Spleen (tissue), 11 donors: ENCODE results near the gene DYSF. TPM values are rescaled to one million over a fixed set of nuclear protein-coding genes. Genes with fewer than 3 reads are reported as not detected.

Source experiments
- DNase-seq: peaks from one replicate; pipeline ENCODE4 v3.0.0-alpha.2; 2020
- H3K27ac ChIP-seq, 8 donors: fragments of 200-600 bp; sonication (generic) in 7 of 8; 1 replicate in 4 of 8; 2 replicates in 4 of 8; pipeline versions ENCODE4 v1.5.0 to v1.8.0; 2016 to 2021; ENCODE audit warnings: inconsistent platforms in 4 of 8, mild to moderate bottlenecking in 4 of 8, moderate library complexity in 1 of 8
- H3K27me3 ChIP-seq, 7 donors: fragments of 200-600 bp; sonication (generic) in 6 of 7; replicated peaks in 1 of 7; 1 replicate in 4 of 7; 2 replicates in 3 of 7; pipeline versions ENCODE4 v1.5.0 to v1.8.0; 2016 to 2021; ENCODE audit warnings: inconsistent platforms in 3 of 7, mild to moderate bottlenecking in 1 of 7
- H3K36me3 ChIP-seq, 6 donors: fragments of 200-600 bp; sonication (generic) in 5 of 6; 1 replicate in 4 of 6; 2 replicates in 2 of 6; pipeline versions ENCODE4 v1.5.0 to v1.8.0; 2016 to 2021; ENCODE audit warnings: inconsistent platforms in 2 of 6
- H3K4me1 ChIP-seq, 6 donors: fragments of 200-600 bp; sonication (generic) in 5 of 6; 1 replicate in 3 of 6; 2 replicates in 3 of 6; pipeline versions ENCODE4 v1.5.0 to v1.8.0; 2016 to 2021; ENCODE audit warnings: inconsistent platforms in 3 of 6
- H3K4me3 ChIP-seq, 8 donors: fragments of 200-600 bp; sonication (generic) in 7 of 8; 1 replicate in 4 of 8; 2 replicates in 4 of 8; pipeline versions ENCODE4 v1.5.0 to v1.8.0; 2016 to 2021; ENCODE audit warnings: inconsistent platforms in 4 of 8, mild to moderate bottlenecking in 4 of 8, moderate library complexity in 2 of 8
- H3K9me3 ChIP-seq, 8 donors: fragments of 200-600 bp; sonication (generic) in 7 of 8; 1 replicate in 4 of 8; 2 replicates in 4 of 8; pipeline versions ENCODE4 v1.5.0 to v1.8.0; 2016 to 2021; ENCODE audit warnings: inconsistent platforms in 4 of 8
- POLR2A ChIP-seq, 3 donors: fragments of 450-650 bp; IDR thresholded peaks; one replicate each; pipeline ENCODE4 v1.5.1; 2017; ENCODE audit warnings: antibody characterized with exemption in 3 of 3, mild to moderate bottlenecking in 1 of 3
- POLR2AphosphoS5 ChIP-seq, 3 donors: sonication (generic); formaldehyde crosslinking; IDR thresholded peaks; one replicate each; pipeline ENCODE4 v1.5.1; 2017; ENCODE audit warnings: antibody characterized with exemption in 3 of 3
- WGBS, 5 donors: extraction: QIAGEN DNeasy Blood & Tissue Kit in 3 of 5; methylation state at CpG; one replicate each; pipeline versions ENCODE4 v1.1.5 to v1.1.7; 2013 to 2018; 5-methylcytosine and 5-hydroxymethylcytosine counted together
- intact Hi-C: fragments of 100-400 bp; cut with DNase I; formaldehyde crosslinking; loops from one replicate; pipeline ENCODE4 v1.15.0; 2023; ENCODE audit warnings: low total_unique reads
- polyA plus RNA-seq, 3 donors: library from polyadenylated mRNA; stranded (reverse); fragments of 200-250 nt; gene quantifications; one replicate each; pipeline ENCODE4 v1.2.1, GENCODE V29; 2013
- total RNA-seq, 7 donors: library from RNA; depleted of rRNA in 3 of 7; stranded (reverse); fragments of >200 nt in 3 of 7; fragmentation: NEBNext Ultra II Directional in 4 of 7; extraction: Animal tissue kit (Norgen Biotek cat#: 25700) in 4 of 7; gene quantifications; one replicate each; pipeline versions ENCODE4 v1.1.0 to v1.2.1, GENCODE V29; 2016 to 2021
- TF ChIP-seq, protein P1 (sequence below), 11 experiments: fragments of 200-600 bp in 7 of 11; fragments of 450-650 bp in 4 of 11; sonication (generic) in 4 of 11; IDR thresholded peaks in 8 of 11; conservative IDR thresholded peaks in 3 of 11; 1 replicate in 7 of 11; 2 replicates in 4 of 11; pipeline versions ENCODE4 v1.4.0 to v1.8.0; 2016 to 2021; ENCODE audit warnings: antibody characterized with exemption in 11 of 11, inconsistent platforms in 4 of 11, mild to moderate bottlenecking in 1 of 11
- donor health status: healthy with polysubstance abuse.
- donor health status: DM: no; HTN: no; CAD: no; lungs with moderate emphysema.
- donor health status: DM: no; HTN: no; CAD: no.
- donor health status: Bipolar disorder and iron deficiency.
- donor health status: healthy.
- donor health status: DM: no; HTN: no; CAD: no.
- donor health status: DM: yes; HTN: yes; CAD: no.

The DYSF gene
- total and polyA plus RNA-seq, 10 donors = 4.0 to 287 (median 124) TPM

DNA sequence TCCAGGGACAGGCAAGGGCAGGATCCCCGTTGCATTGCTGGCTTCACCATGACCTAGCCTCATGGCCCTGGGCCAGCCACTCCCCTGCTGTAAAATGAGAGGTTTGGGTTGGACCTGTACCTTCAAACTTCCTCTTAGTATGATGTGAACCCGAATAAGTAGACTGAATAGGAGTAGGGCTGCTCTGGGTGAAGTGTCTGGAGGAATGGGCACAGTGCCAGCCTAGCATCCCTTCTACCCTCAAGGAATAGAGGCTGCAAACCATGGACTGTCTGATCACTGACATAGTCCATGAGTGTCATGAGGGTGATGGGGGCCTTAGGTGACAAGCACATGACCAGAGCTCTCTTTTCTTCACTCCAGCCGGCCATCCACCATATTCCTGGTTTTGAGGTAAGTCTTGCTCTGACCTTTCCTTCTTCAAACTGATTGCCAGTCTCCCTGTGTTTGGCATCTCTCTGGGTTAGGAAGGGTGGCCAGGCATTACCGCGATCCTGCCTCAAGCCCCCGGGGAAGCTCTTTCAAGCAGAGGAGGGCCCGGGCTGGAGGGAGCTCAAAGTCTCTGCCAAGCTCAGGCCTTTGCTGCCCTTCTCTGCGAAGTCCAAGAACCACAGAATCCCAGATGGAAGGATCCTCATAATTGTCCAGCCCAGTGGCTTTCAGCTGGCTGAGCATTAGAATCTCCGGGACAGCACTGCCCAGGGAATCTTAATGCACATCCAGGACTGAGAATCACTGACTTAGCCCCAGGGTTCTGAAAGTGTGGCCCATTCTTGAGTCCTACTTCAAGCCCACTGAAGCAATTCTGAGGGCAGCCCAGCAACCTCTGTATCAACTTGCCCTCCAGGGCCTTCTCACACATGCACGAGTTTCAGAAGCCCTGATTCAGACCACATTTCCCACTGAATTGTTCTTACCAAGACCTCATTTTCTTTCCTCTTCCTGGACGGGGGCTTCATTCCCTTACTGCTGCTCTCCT, 148.1 kb downstream of the DYSF start:
- H3K27ac ChIP-seq = no peak overlapping the region
- H3K36me3 ChIP-seq = peaks cover 0 to 100% (median 21%) of the 10 kb centered on the region in 6 donors
- peaks cover 0 to 10% (median 0%) of the 10 kb centered on the region in 7 donors for H3K27me3 ChIP-seq
- H3K9me3 ChIP-seq = no peaks in the 10 kb centered on the region
- 81 to 86% (median 85%) methylated on average over 11 of the region's 11 CpGs for WGBS, 5 donors
- no peak overlapping the region for H3K4me3 ChIP-seq
- peak; percentile 43 for DNase-seq
- peaks cover 2 to 42% (median 25%) of the 10 kb centered on the region in 6 donors for H3K4me1 ChIP-seq
- TF ChIP-seq POLR2A (IDR thresholded peaks at IDR 0.05) = no peak
- TF ChIP-seq, protein P1, sequence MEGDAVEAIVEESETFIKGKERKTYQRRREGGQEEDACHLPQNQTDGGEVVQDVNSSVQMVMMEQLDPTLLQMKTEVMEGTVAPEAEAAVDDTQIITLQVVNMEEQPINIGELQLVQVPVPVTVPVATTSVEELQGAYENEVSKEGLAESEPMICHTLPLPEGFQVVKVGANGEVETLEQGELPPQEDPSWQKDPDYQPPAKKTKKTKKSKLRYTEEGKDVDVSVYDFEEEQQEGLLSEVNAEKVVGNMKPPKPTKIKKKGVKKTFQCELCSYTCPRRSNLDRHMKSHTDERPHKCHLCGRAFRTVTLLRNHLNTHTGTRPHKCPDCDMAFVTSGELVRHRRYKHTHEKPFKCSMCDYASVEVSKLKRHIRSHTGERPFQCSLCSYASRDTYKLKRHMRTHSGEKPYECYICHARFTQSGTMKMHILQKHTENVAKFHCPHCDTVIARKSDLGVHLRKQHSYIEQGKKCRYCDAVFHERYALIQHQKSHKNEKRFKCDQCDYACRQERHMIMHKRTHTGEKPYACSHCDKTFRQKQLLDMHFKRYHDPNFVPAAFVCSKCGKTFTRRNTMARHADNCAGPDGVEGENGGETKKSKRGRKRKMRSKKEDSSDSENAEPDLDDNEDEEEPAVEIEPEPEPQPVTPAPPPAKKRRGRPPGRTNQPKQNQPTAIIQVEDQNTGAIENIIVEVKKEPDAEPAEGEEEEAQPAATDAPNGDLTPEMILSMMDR (IDR thresholded peaks at IDR 0.05 in 8 of 11, conservative IDR thresholded peaks at IDR 0.05 in 3 of 11) = no peak
- TF ChIP-seq POLR2AphosphoS5 (IDR thresholded peaks at IDR 0.05) = no peak
- intact Hi-C loops = no loop called here

DNA sequence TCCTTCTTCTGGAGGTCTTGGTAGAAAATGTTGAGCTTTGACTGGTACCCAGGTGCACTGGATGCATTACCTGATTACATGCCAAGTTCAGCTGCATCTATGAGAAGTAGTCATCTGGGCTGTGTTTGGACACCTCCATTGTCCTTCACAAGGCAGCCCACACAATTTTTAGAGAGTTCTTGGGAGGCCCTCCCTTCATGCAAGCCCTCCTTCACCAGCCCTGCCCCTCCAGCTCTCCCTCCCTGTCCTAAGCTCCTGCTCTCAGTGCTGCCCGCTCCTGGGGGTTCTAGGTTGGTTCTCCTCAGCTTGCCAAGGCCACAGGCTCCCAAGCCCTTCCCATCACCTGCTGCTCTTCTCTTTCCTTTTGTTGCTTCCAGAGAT, 148.7 kb downstream of the DYSF start:
- Histone ChIP-seq H3K4me1 (peaks cover 2 to 42% (median 25%) of the 10 kb centered on the region in 6 donors), H3K27ac (no peak overlapping the region), H3K36me3 (peaks cover 0 to 100% (median 21%) of the 10 kb centered on the region in 6 donors), H3K4me3 (no peak overlapping the region), H3K27me3 (peaks cover 0 to 10% (median 0%) of the 10 kb centered on the region in 7 donors), H3K9me3 (no peaks in the 10 kb centered on the region)
- TF ChIP-seq POLR2A (IDR thresholded peaks at IDR 0.05) = no peak
- TF ChIP-seq, protein P1 (IDR thresholded peaks at IDR 0.05 in 8 of 11, conservative IDR thresholded peaks at IDR 0.05 in 3 of 11) = no peak
- no peak for TF ChIP-seq POLR2AphosphoS5 (IDR thresholded peaks at IDR 0.05)
- DNase-seq = peak; percentile 31
- WGBS, 5 donors = 26 to 100% (median 98%) methylated on average over 1 of the region's 1 CpG
- intact Hi-C loops = no loop called here

DNA sequence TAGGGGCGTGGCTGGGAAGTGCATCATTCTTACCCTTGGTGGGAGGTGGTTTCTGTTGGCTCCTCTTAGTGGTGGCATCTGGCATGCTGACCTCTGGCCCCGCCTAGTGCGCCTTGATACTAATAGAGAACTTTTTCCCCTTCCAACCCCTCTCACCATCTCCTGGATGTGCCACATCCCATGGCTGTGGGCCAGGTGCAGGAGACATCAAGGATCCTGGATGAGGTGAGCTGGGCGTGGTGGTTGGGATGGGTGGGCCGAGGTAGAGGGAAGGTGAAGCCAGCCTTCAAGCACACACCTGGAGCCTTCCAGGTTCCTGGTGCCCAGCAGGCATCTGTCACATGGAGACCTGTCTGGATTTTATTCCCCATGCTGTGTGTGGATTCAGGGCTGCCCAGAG, 149.2 kb downstream of the DYSF start:
- Histone ChIP-seq H3K4me3 (no peak overlapping the region), H3K27me3 (peaks cover 0 to 10% (median 0%) of the 10 kb centered on the region in 7 donors), H3K27ac (peak overlapping the region in 2 of 8 donors; percentile 33 to 43), H3K36me3 (peaks cover 0 to 100% (median 21%) of the 10 kb centered on the region in 6 donors), H3K9me3 (no peaks in the 10 kb centered on the region), H3K4me1 (peaks cover 2 to 42% (median 25%) of the 10 kb centered on the region in 6 donors)
- TF ChIP-seq, protein P1 (IDR thresholded peaks at IDR 0.05 in 8 of 11, conservative IDR thresholded peaks at IDR 0.05 in 3 of 11) = no peak
- TF ChIP-seq POLR2A (IDR thresholded peaks at IDR 0.05) (no peak), POLR2AphosphoS5 (IDR thresholded peaks at IDR 0.05) (no peak)
- peak; percentile 60 for DNase-seq
- 70 to 89% (median 75%) methylated on average over 4 to 5 of the region's 5 CpGs for WGBS, 5 donors
- intact Hi-C loops = no loop called here

DNA sequence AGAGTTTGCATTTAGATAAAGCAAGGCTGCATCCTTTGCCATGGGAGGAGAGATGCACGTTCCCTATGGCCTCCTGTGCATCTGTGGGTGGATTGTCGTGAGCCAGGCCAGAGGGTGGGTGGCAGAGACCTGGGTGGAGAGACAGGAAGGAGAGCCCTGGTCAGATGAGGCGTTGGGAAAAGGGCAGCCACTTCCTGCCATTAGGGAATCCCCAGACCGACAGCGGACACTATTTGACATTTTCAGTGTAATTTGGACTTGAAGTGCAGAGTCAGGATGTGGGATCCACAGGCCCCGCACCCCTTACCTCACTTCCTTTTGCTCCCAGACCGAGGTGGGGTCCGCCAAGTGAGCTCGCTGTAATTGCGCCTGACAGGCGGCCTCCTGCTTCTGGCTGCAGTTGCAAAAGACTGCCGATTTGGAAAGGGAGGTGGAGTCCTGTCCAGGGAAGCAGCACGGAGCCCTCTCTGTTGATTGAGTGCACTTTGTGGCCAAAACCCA, 150.0 kb downstream of the DYSF start:
- WGBS, 5 donors = 8 to 31% (median 12%) methylated on average over 12 to 13 of the region's 13 CpGs
- H3K9me3 ChIP-seq = no peaks in the 10 kb centered on the region
- intact Hi-C loops = no loop called here
- peaks cover 0 to 10% (median 0%) of the 10 kb centered on the region in 7 donors for H3K27me3 ChIP-seq
- H3K36me3 ChIP-seq = peaks cover 0 to 100% (median 18%) of the 10 kb centered on the region in 6 donors
- H3K4me1 ChIP-seq = peaks cover 2 to 44% (median 25%) of the 10 kb centered on the region in 6 donors
- DNase-seq = peak; percentile 68
- H3K4me3 ChIP-seq = no peak overlapping the region
- H3K27ac ChIP-seq = peak overlapping the region in 4 of 8 donors; percentile 18 to 43 (median 36)
- TF ChIP-seq POLR2AphosphoS5 (IDR thresholded peaks at IDR 0.05) = peak in 1 of 3 donors; percentile 44
- no peak for TF ChIP-seq POLR2A (IDR thresholded peaks at IDR 0.05)
- TF ChIP-seq, protein P1 (IDR thresholded peaks at IDR 0.05 in 8 of 11, conservative IDR thresholded peaks at IDR 0.05 in 3 of 11) = no peak
